OCI-LY3 (cell line): ENCODE measurements around the gene TOM1.

Experiments used
- H2AFZ ChIP-seq: fragments of 200-600, 300-600 bp; shearing (Covaris generic); 2 replicates; pipeline ENCODE4 v1.6.0; 2014; ENCODE audit warnings: antibody characterized with exemption, low read depth, low read length
- H3K27ac ChIP-seq: fragments of 200-600, 300-600 bp; sonication (generic); 2 replicates; pipeline ENCODE4 v1.5.1; 2014; ENCODE audit warnings: mild to moderate bottlenecking, low read length, moderate library complexity, mixed read lengths
- H3K27me3 ChIP-seq: fragments of 200-600, 300-600 bp; sonication (generic); 2 replicates; pipeline ENCODE4 v1.6.1; 2014; ENCODE audit warnings: low read depth, low read length, mixed read lengths
- H3K36me3 ChIP-seq: fragments of 200-600, 300-600 bp; sonication (generic); replicated peaks from 2 replicates; pipeline ENCODE3; 2014; ENCODE audit warnings: low read depth, low read length, mixed read lengths
- H3K4me1 ChIP-seq: fragments of 300-600, 200-600 bp; sonication (generic); 2 replicates; pipeline ENCODE4 v1.6.1; 2014; ENCODE audit warnings: low read length, mixed read lengths
- H3K4me2 ChIP-seq: fragments of 200-600, 300-600 bp; sonication (generic); 2 replicates; pipeline ENCODE4 v1.6.1; 2014; ENCODE audit warnings: low read length, mixed read lengths
- H3K4me3 ChIP-seq: fragments of 300-600, 200-600 bp; sonication (generic); 2 replicates; pipeline ENCODE4 v1.5.1; 2014; ENCODE audit warnings: antibody characterized with exemption, mild to moderate bottlenecking, low read length, moderate library complexity
- H3K79me2 ChIP-seq: fragments of 300-600, 200-600 bp; shearing (Covaris generic); 2 replicates; pipeline ENCODE4 v1.6.1; 2014; ENCODE audit warnings: mild to moderate bottlenecking, low read length, mixed read lengths
- H3K9ac ChIP-seq: fragments of 300-600, 200-600 bp; shearing (Covaris generic); 2 replicates; pipeline ENCODE4 v1.6.0; 2014; ENCODE audit warnings: mild to moderate bottlenecking, low read length, moderate library complexity
- H3K9me3 ChIP-seq: fragments of 200-600, 300-600 bp; shearing (Covaris generic); 2 replicates; pipeline ENCODE4 v1.6.1; 2014; ENCODE audit warnings: low read length, mixed read lengths; ENCODE audit not compliant: insufficient read depth
- H4K20me1 ChIP-seq: fragments of 200-600, 300-600 bp; sonication (generic); 2 replicates; pipeline ENCODE4 v1.6.1; 2016; ENCODE audit warnings: low read length, mixed read lengths; ENCODE audit not compliant: insufficient read depth
- EZH2phosphoT487 ChIP-seq: fragments of 200-600 bp; shearing (Covaris generic); IDR thresholded peaks from 2 replicates; pipeline ENCODE4 v1.6.1; 2018; ENCODE audit warnings: antibody characterized with exemption, mixed run types, low read depth
- TF ChIP-seq, protein P1 (sequence below): fragments of 200-600, 300-600 bp; sonication (generic); IDR thresholded peaks from 2 replicates; pipeline ENCODE4 v1.5.1; 2014; ENCODE audit warnings: antibody characterized with exemption, low read length, low read depth

The TOM1 gene

DNA sequence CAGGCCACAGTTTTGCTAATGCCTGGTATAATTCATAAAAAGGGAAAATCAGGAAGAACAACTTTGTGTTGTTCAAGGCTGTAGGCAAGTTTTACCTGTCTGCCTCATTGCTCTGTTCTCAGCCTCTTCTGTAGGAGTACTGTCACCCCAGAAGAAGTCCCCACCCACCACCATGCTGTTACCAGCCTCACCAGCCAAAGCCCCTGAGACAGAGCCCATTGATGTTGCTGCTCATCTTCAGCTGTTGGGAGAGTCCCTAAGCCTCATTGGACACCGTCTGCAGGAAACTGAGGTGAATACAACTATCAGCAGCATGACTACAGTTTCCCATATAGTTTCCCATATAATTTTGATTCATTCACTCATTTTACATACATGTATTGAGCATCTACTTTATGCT, 11.6 kb upstream of the TOM1 start:
- no peak overlapping the region for H3K4me3 ChIP-seq
- H3K9me3 ChIP-seq, result no peaks in the 10 kb centered on the region
- peaks cover 61% of the 10 kb centered on the region for H3K36me3 ChIP-seq
- H3K9ac ChIP-seq, result no peak overlapping the region
- H3K27ac ChIP-seq, result no peak overlapping the region
- H2AFZ ChIP-seq, result no peak overlapping the region
- no peaks in the 10 kb centered on the region for H4K20me1 ChIP-seq
- H3K4me2 ChIP-seq, result no peak overlapping the region
- TF ChIP-seq EZH2phosphoT487, result no peak
- TF ChIP-seq, protein P1, sequence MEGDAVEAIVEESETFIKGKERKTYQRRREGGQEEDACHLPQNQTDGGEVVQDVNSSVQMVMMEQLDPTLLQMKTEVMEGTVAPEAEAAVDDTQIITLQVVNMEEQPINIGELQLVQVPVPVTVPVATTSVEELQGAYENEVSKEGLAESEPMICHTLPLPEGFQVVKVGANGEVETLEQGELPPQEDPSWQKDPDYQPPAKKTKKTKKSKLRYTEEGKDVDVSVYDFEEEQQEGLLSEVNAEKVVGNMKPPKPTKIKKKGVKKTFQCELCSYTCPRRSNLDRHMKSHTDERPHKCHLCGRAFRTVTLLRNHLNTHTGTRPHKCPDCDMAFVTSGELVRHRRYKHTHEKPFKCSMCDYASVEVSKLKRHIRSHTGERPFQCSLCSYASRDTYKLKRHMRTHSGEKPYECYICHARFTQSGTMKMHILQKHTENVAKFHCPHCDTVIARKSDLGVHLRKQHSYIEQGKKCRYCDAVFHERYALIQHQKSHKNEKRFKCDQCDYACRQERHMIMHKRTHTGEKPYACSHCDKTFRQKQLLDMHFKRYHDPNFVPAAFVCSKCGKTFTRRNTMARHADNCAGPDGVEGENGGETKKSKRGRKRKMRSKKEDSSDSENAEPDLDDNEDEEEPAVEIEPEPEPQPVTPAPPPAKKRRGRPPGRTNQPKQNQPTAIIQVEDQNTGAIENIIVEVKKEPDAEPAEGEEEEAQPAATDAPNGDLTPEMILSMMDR, result no peak
- H3K79me2 ChIP-seq, result no peaks in the 10 kb centered on the region
- no peaks in the 10 kb centered on the region for H3K27me3 ChIP-seq
- no peaks in the 10 kb centered on the region for H3K4me1 ChIP-seq

DNA sequence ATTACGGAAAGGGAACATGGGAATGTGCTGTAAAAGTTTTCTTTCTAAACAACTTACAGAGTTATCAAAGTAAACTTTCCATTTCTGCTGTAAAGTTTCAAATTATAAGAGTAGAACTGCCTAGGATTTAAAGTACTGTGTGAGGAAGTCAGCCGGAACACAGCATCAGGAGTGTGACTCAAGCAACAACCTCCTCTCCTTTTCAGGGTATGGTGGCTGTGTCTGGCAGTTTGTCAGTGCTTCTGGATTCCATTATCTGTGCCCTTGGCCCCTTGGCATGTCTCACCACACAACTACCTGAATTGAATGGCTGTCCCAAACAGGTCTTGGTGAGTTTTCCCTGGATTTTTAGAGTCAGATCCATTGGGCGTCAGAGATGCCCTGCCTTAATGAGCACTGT, 6.9 kb upstream of the TOM1 start:
- no peaks in the 10 kb centered on the region for H3K4me1 ChIP-seq
- no peak overlapping the region for H3K4me3 ChIP-seq
- H3K9ac ChIP-seq, result no peak overlapping the region
- H3K27ac ChIP-seq, result no peak overlapping the region
- TF ChIP-seq, protein P1, result no peak
- TF ChIP-seq EZH2phosphoT487, result no peak
- no peaks in the 10 kb centered on the region for H4K20me1 ChIP-seq
- no peak overlapping the region for H2AFZ ChIP-seq
- peaks cover 59% of the 10 kb centered on the region for H3K36me3 ChIP-seq
- H3K27me3 ChIP-seq, result no peaks in the 10 kb centered on the region
- no peak overlapping the region for H3K4me2 ChIP-seq
- H3K9me3 ChIP-seq, result no peaks in the 10 kb centered on the region
- H3K79me2 ChIP-seq, result no peaks in the 10 kb centered on the region

DNA sequence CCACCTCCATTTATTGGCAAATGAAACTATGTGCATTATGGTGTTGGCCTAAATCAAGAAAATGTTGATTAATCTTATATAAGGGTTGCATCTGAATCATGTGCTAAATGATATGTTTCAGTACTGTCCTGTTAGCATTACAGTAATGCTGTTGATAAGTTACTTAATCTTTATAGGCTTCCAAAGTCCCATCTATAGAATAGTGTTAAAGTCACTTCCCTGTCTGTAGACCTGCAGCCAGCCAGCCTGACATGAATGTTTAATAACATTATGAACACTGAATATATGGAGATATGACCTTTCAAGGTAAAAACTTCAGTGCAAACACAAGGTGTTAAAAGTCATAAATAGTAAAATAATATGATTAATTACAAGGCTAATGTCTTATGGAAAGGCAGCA, 3.6 kb upstream of the TOM1 start:
- H3K9me3 ChIP-seq, result no peaks in the 10 kb centered on the region
- TF ChIP-seq EZH2phosphoT487, result no peak
- TF ChIP-seq, protein P1, result no peak
- H4K20me1 ChIP-seq, result no peaks in the 10 kb centered on the region
- H2AFZ ChIP-seq, result no peak overlapping the region
- peaks cover 7% of the 10 kb centered on the region for H3K4me1 ChIP-seq
- no peak overlapping the region for H3K9ac ChIP-seq
- H3K27ac ChIP-seq, result no peak overlapping the region
- peaks cover 44% of the 10 kb centered on the region for H3K36me3 ChIP-seq
- H3K79me2 ChIP-seq, result no peaks in the 10 kb centered on the region
- H3K27me3 ChIP-seq, result no peaks in the 10 kb centered on the region
- H3K4me2 ChIP-seq, result no peak overlapping the region
- H3K4me3 ChIP-seq, result no peak overlapping the region

DNA sequence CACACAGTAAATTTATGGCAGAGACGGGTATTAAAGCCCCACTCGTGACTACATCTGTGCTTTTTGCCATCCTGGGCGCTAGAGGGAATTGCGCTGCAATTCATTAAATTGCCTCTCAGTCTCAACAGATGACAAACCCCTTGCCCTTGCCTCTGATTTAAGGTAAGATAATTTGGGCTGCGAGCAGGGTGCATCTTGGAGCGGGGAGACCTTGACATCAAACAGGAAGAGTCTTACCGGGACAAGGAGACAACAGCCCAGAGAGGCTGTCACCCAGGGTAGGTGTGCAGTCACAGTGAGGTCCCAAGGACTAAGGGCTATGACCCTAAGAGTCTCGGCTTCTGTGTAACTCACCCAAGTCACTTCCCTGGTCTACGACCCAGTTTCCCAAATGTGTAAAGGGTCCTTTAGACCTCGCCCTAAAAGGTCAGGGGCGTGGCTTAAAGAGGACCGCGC, 449 bp upstream of the TOM1 start:
- Histone ChIP-seq H3K27ac (peak overlapping the region; percentile 26), H2AFZ (no peak overlapping the region)

More for the DNA sequence above, 449 bp upstream of the TOM1 start:
- Histone ChIP-seq H3K36me3 (peaks cover 19% of the 10 kb centered on the region), H3K4me1 (peaks cover 7% of the 10 kb centered on the region), H4K20me1 (no peaks in the 10 kb centered on the region), H3K27me3 (no peaks in the 10 kb centered on the region), H3K4me3 (peak overlapping the region; percentile 84), H3K4me2 (peak overlapping the region; percentile 77), H3K9me3 (no peaks in the 10 kb centered on the region), H3K9ac (peak overlapping the region; percentile 77), H3K79me2 (0 out of 2 replicates have a peak, but pooled peaks cover 3% of the 10 kb centered on the region)
- no peak for TF ChIP-seq EZH2phosphoT487
- TF ChIP-seq, protein P1, result peak; percentile 14; the same call in 1 of the 2 replicates
